Measurements from ENCODE around the gene OGFR.

OGFR gene

DNA sequence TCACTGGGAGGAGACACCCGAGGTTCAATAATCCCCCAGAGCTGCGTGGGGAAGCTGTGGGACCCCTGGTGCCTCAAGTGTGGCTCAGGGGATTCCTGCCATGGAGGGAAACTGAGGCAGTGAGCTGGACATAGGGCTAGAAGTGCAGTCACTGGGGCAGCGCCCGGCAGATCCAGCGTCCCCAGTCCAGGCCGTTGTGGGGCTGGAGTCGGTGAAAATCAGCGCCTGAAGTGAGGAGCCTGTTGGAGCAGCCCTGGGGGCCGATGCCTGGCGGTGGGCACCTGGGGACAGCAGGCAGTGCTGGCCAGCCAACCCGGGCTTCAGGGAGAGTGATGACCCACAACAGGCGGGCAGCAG, 10.1 kb downstream of the OGFR start:
- no peak for DNase-seq (ENCODE audit: low spot score)

DNA sequence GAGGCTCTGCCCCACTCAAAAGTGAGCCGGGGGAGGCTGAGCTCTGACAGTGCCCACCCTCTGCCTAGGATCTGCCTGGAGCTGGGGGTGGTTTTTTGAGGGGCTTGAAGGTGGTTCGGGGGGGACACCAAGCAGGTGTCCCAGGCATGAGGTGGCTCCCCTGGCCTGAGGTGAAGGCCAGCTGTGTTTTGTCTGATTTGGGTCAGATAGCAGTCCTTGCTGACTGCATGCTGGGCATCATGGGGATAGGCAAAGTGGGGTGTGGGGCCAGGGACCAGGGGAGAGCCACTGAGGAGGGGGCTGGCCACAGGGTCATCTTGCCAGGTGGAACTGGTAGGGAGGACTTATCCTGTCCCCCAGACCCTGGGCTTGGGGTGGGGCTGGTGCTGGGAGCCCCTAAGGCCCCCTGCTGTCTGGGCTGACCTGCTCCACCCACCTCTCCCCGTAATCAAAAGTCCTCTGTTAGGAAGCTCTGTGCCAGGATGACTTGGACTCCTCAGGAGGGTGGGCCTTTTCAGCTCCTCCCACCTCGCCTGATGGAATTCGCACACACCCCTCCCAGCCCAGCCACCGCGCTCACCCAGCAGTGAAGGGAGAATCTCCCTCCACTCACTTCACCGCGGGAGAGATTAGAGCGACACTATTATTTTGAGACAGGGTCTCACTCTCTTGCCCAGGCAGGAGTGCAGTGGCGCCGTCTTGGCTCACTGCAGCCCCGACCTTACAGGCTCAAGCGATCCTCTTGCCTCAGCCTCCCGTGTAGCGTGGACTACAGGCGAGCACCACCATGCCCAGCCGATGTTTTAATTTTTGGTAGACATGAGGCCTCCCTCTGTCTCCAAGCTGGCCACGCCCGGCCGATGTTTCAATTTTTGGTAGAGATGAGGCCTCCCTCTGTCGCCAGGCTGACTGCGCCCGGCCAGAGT, 10.7 kb downstream of the OGFR start:
- DNase-seq (ENCODE audit: low spot score), result no peak

DNA sequence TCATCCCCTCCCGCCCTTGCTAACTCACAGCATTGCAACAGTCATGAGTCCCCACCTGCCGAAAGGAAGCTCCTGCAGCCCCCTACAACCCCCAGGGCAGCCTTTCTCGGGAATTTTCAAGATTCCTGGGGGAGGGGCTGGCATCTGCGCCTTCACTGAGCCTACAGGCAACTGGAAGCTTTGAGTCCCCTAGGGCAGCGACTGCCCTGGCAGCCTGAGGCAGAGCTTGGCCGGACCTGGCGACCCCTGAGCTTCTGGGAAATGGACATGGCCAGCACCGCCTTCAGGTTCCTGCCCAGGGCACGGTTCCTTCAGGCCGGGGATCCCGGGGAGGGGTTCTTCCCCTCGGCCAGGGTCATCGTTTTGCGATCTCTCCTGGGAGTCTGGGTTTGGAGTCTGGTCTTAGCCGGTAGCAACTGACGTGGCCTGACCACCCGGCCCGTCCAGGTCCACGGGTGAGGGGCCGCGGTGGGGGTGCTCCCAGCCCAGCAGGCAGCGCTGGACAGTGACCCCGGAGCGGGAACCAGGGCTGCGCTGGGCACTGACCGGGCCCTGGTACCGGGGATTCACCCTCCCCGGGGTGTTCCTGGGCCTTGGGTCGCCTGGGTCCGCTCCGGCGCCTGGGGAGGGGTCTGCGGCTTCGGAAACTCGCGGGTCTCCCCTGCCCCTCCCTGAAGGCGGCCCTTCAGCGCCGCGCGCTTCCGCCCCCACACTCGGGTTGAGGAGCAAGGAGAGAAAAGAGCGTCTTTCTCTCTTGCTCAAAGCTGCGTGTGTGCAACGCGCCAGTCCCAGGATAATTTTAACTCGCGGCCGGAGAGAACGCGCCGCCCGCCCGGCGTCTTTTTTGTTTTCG, 11.6 kb downstream of the OGFR start:
- no peak for DNase-seq (ENCODE audit: low spot score)

DNA sequence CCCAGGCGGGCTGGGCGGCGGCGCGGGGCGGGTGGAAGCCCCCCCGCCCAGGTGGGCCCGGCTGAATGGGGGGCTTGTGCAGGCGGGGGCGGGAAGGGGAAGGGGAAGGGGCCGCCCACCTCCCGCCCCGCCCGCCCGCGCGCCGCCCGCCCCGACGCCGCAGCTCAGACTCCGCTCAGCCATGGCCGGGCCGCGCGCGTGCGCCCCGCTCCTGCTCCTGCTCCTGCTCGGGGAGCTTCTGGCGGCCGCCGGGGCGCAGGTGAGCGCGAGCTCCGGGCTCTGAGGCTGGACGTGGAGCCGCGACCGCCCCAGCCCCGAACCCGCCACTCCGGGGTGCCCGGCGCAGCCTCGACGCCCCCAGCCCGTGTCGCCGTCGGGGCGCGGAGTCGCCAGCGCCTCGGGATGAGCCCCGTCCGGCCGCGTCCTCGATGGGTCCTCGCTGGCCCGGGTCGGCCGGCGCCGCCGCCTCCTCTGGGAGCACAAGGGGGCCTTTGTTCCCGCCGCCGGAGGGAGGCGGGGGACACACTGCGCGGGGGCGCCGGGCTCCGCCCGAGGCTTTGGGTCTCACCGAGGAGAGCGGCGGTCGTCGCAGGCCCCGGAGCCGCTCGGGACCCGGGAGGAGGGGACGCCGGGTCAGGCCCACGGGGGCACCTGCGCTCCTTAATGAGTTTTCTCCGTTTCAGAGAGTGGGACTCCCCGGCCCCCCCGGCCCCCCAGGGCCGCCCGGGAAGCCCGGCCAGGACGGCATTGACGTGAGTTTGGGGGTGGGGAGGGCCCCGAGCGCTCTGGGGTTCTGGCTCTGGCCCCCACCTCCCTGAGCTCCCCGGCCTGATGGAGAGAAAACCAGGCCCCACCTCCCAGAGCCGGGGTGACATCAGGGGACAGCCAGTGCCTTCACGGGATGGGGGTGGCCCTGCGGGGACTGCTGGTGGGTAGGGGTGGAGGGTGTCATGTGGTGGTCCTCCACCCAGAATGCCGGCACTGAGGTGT, 12.5 kb downstream of the OGFR start, which contains the start of gene COL9A3:
COL9A3 (plus strand) TSS at position 167 of the 990 bp plus-strand sequence; CDS start at position 182, 15 bp downstream.
- DNase-seq (ENCODE audit: low spot score), result no peak

DNA sequence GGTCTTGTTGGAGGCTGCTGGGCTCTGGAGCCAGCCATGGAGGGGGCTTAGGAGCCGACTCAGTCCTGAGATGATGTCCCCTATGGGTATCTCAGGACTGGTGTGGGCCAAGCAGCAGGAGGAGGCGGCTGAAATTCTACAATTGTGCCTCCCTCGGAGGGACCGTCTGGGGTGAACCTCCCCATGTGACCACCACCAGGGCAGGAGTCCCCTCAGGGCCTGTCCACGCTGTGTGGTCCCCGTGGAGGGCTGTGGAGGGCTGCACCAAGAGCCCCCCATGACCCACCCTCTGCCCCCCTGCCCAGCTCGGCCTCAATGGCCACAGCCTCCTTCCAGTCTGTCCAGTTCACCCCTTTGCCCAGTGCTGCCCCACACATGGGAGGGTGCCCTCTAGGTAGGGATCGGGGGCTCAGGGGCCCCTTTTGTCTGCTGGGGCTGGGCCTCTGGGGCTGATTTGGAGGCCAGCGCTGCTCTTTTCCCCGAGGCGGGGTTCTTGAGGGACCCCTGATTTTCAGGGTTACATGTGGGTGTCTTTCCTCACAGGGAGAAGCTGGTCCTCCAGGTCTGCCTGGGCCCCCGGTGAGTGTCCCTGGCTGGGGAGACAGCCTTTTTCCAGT, 13.4 kb downstream of the OGFR start:
- DNase-seq (ENCODE audit: low spot score), result no peak

DNA sequence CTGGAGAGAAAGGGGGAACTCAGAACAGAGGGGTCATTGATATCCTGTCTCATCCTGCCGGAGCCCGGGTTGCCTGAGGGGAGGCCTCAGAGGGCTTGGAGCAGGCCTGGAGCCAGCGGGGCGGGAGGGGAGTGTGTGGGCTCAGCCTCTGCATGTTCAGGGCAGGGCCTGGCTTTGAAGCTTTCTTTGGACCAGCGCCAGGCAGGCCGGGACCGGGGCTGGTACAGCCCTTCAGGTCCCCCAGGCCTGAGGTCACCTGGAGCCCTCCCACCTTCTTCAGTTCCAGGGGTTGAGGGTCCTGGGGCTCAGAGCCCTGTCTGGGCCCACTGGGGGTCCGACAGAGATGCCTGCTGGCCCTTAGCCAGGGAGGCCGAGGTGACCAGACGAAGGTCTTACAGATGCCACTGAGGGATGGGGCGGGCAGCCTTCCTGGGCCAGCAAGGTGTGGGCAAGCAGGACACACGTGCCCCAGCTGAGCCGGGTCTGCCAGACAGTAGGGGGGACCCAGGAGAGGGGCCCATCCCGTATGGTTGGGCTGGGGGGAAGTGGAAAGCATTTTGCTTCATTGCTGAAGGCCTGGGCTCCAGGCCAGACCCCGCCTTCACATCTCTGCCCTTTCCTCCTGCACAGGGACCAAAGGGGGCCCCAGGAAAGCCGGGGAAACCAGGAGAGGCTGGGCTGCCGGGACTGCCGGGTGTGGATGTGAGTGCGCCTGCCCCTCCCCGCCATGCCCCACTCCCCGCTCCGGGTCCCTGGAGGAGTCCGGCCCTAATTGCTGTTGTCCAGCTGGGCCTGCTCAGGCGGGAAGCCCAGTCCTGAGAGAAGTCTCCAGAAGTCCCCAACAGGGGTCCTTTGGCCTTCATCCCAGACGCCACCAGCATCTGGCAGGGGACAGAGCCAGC, 14.2 kb downstream of the OGFR start:
- no peak for DNase-seq (ENCODE audit: low spot score)

DNA sequence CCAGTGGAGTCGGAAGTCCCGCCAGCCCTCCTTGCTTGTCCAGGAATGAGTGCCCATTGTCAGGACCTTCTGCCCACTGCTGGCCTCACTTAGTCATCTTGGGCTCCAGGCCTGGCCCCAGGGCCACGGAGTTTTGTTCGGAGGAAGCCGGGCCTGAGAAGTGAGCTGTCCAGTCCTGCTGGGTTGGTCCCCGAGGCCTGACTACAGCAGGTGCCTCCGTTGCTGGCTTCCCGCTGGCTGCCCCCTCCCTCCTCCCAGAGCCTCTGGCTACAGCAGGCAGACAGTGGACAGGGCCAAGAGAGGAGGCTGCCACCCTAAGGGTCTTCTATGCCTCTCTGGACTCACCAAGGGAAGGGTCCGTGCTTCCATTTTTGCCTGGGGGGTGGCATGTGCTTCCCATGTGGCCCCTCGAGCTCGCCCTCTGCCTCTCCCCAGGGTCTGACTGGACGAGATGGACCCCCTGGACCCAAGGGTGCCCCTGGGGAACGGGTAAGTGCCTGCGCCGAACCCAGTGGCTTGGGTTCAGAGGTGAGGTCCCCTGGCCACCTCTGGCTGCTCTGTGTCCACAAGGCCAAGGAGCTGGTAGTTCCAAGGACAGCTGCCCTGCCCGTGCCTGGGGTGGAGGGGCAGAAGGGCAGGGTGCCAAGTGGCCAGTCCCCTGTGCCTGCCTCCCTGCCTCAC, 15.0 kb downstream of the OGFR start:
- DNase-seq (ENCODE audit: low spot score), result no peak

DNA sequence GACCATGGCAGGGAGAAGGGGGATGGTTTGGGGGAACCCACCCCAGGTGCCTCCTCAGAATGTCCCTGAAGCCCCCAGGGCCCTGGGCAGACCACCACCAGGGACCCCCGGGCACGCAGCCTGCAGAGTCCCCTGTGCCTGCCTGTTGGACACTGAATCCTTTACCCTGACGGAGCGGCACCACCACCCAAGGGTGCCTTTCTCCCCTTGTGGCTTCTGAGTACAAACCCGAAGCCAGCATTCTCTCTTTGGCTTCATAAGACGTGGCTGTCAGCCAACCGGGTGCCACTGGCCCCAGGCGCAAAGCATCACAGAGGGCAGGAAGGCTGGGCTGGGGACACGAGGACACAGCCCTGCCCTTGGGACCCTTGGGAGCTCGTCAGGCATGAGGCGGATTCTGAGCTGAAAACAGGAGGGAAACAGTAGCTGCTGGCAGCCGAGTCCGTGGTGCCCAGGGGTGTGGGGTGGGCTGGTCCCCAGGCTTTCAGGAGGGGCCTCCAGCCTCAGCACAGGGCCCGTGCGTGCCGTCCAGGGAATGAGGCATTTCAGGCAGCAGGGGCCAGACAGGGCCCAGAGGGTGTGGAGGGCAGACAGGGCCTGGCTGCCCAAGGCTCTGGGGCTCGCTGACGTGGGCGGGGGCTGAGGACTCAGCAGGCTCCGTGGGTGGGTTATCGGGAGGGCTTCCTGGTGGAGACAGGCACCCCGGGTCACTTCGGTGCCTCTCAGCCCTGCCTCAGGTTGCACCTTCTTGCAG, 15.8 kb downstream of the OGFR start:
- DNase-seq (ENCODE audit: low spot score), result no peak

DNA sequence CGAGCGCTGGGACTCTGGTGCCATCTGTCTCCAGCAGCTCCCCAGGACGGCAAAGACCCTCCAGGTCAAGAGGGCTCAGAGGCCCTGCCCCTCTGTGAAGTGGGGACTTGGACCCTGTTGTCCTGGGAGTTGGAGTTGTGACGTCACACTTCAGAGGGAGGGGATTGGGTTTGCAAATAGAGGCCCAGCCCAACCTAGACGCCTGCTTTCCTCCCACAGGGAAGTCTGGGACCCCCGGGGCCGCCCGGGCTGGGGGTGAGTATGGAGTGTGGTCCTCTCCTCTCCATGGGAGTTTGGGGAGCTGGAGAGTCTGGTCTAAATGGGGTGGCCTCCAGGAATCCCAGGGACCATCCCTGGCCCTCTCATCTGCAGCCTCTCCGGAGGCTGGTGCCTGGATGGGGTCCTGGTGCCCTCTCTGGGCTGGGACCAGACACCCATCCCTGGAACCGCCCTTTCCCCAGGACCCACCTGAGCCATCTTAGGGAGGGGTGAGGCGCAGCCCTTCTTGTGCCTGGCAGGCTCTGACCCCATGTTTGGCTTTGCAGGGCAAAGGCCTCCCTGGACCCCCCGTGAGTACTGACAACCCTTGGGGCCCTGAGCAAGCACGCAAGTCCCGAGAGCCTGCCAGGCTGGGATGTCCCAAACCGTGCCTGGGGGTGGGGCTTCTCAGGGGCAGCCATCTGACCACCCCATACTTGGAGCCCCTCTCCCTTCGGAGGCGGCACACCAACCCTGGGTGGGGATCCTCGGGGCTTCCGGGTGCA, 16.5 kb downstream of the OGFR start:
- DNase-seq (ENCODE audit: low spot score), result no peak

DNA sequence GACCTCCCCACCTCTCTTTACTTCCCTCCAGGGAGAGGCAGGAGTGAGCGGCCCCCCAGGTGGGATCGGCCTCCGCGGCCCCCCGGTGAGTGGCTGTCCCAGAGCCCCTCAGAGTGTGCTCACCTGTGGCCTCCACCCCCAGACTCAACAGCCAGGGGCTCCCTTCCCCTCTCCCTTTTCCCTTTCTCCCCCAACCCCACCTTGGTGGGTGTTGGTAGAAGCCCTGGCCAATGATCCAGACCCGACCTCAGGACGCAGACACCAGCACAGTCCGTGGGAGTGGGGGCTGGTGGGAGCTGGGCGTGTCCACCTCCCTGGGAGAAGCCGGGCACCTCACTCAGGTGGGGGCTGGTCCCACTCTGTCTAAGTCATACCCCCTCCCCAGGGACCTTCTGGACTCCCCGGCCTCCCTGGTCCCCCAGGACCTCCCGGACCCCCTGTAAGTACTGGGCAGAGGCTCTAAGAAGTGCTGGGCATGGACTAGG, 17.1 kb downstream of the OGFR start:
- DNase-seq (ENCODE audit: low spot score), result no peak

DNA sequence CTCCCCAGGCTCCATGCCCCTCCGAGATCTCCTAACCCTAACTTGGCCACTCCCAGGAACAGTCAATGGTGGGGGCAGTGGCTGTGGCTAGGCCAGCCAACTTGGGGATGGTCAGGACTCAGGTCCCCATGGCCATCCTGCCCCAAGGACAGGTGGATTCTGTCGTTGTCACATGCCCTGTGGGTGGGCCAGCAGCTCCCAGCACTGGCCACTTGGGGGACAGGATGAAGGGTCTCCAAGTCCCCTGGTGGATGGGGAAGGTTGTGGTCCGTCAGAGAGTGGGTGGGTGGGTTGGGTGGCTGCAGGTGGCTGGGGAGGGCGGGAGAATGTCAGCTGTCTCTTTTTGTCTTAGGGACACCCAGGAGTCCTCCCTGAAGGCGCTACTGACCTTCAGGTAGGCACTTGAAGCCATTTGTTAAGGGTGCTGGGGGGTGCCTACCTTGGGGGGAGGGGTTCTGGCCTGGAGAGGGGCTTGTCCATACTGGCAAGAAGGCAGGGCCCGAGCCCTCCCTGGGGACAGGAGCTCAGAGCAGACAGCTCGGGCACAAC, 17.7 kb downstream of the OGFR start:
- DNase-seq (ENCODE audit: low spot score), result no peak

DNA sequence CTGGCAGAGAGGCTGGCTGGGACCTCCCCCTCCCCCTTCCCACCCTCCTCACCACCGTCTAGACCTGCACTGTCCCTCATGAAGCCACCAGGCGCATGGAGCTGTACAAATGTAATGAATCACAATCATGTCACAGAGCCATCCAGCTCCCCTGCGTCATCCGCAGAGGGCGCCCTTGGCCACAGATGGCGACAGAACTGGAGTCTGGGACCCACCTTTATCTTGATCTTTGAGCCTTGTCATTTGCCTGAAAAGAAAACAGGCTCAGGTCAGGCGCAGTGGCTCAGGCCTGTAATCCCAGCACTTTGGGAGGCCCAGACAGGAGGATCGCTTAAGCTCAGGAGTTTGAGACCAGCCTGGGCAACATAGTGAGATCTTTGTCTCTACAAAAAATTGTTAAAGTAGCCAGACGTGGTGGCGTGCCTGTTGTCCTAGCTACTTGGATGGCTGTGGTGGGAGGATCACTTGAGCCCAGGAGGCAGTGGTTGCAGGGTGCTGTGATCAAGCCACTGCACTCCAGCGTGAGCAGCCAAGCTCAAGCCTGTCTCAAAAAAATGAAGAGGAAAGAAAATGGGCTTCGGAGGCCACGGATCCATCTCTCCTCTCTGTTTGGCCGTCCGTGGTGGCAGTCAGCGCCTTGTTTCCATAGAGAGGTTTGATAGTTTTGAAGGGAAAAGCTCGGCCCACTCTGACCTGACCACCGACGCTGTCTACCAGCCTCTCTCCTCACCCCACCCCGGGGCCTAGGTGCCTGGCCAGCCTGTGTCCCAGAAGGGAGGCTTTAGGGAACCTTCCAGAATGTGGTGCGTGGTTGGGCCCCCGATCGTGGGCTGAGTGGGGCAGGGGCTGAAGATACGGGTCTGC, 18.4 kb downstream of the OGFR start:
- DNase-seq (ENCODE audit: low spot score), result peak; percentile 60

DNA sequence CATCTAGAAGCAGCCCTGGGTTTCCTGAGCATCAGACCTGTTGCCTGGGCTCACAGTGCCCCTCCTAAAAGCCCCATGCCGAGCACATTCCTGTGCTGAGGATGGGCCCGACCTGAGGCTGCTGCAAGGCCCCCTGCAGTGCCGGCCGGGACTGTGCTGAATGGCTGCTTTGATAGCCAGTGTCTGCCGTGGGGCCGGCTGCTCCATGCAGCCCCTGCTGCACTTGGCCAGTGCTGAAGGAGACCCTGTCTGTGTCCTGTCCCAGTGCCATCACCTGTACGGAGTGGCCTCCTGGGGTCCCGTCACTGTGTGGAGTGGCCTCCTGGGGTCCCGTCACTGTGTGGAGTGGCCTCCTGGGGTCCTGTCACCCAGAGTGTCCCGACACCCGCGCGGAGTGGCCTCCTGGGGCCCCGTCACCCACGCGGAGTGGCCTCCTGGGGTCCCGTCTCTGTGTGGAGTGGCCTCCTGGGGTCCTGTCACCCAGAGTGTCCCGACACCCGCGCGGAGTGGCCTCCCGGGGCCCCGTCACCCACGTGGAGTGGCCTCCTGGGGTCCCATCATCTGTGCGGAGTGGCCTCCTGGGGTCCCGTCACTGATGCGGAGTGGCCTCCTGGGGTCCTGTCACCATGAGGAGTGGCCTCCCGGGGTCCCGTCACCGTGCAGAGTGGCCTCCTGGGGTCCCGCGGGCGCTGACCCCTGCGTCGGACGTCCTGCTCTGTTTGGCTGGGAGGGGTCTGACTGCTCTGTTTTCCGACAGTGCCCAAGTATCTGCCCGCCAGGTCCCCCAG, 19.2 kb downstream of the OGFR start:
- no peak for DNase-seq (ENCODE audit: low spot score)

DNA sequence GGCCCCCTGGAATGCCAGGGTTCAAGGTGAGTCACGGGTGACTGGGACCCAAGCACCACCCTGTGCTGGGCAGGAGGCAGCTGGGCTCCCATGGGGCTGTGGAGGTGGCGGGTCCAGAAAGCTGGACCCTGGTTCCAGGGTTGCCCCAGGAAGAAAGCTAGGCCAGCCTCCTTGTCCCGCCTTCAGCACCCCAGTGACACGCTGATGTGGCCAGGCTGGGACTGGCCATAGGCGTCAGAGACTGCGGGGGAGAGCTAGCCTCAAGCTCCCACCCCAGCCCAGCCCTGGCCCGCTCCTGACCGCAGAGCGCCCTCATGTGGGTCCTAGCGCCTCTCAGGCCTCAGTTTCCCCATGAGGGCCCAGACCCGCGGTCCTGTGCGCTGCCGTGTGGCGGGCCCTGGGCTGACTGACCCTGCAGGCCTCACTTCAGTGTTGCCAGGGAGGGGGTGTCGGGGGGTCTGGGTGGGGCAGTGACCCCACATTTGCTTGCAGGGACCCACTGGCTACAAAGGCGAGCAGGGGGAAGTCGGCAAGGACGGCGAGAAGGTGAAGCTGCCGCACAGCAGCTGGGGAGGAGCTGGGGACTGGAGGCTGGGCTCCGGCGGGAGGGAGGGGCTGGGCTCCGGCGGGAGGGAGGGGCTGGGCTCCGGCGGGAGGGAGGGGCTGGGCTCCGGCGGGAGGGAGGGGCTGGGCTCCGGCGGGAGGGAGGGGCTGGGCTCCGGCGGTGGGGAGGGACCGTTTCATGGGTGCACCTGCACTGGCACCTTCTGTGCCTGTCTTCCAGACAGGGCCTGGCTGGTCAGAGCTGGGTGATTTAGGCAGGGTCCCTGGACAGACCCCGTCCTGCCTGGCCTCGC, 20.1 kb downstream of the OGFR start:
- DNase-seq (ENCODE audit: low spot score), result peak; percentile 48
